ENCODE data around the gene TRAPPC10. TPM values are rescaled to one million over a fixed set of nuclear protein-coding genes. Genes with fewer than 3 reads are reported as not detected.
"Not testable (repeated sequence)": the region's sequence is repeated elsewhere in the genome, so short reads cannot be mapped to it uniquely, and the experiment has no call there.

The TRAPPC10 gene
- total and polyA plus RNA-seq, 2 of the 8 experiments (the other 6 are each of a cell fraction or from before 2014, with no cell fraction given): 18.5 to 29.8 TPM

DNA sequence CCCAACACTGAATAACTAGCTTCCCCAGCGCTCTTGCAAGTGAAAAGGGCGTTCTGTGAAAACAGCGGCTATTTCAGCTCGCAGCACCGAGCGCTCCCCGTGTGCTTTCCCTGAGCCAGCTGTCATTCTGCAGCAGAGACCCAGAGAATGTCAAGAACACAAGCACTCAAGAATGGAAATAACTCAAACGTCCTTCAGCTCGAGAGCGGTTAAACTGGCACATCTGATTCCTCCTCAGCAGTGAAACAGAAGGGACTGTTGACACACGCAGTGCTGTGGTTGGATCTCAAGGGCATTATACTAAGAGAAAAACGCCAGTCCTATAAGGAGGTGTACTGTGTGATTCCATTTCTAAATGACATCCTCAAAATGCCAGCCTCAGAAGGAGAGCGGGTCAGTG, 86.9 kb downstream of the TRAPPC10 start:
- H2AFZ ChIP-seq (ENCODE audit: low read length); H2BK5ac ChIP-seq (ENCODE audit: low read depth, low read length); H2BK20ac ChIP-seq (ENCODE audit: low read length); H4K8ac ChIP-seq (ENCODE audit: extremely low read depth, insufficient read depth, low read length); H3K4me2 ChIP-seq (ENCODE audit: insufficient read depth in 1 of 2, low read depth in 2 of 2, low read length in 2 of 2); FAIRE-seq; CTCF ChIA-PET (ENCODE audit: partially characterized antibody); H3K18ac ChIP-seq (ENCODE audit: extremely low read depth, low read length); H2AK5ac ChIP-seq (ENCODE audit: low read depth, low read length); H3K79me1 ChIP-seq (ENCODE audit: low read depth, low read length); H3K9ac ChIP-seq (replicated peaks in 1 of 4; ENCODE audit: extremely low read depth in 1 of 4, low read depth in 3 of 4, low read length in 3 of 4); H3K56ac ChIP-seq (replicated peaks; ENCODE audit: insufficient read length, low read depth, low read length); H3K4me1 ChIP-seq (replicated peaks in 1 of 4; ENCODE audit: control insufficient read depth in 3 of 4, insufficient read depth in 4 of 4, low read length in 3 of 4); H4K91ac ChIP-seq (replicated peaks; ENCODE audit: insufficient read length, low read length); H2BK120ac ChIP-seq (replicated peaks; ENCODE audit: low read depth, low read length); H3K27ac ChIP-seq (ENCODE audit: low read depth, low read length); H3K14ac ChIP-seq (ENCODE audit: insufficient read length); H4K20me1 ChIP-seq (replicated peaks in 1 of 2; ENCODE audit: control insufficient read depth in 1 of 2, insufficient read depth in 2 of 2, low read length in 2 of 2); H2BK12ac ChIP-seq (ENCODE audit: low read depth, low read length); H3K27me3 ChIP-seq (replicated peaks in 1 of 4; ENCODE audit: control insufficient read depth in 3 of 4, extremely low read depth in 1 of 4, insufficient read depth in 3 of 4, low read length in 3 of 4); H3K79me2 ChIP-seq (ENCODE audit: control insufficient read depth in 1 of 2, insufficient read depth in 2 of 2, low read length in 2 of 2); H3K4me3 ChIP-seq (ENCODE audit: extremely low read depth in 1 of 4, insufficient read depth in 2 of 4, low read depth in 3 of 4, low read length in 4 of 4); H3K9me3 ChIP-seq (ENCODE audit: insufficient read depth in 2 of 2, low read depth in 1 of 2, low read length in 1 of 2); POLR2A ChIA-PET (ENCODE audit: partially characterized antibody); H2BK15ac ChIP-seq (ENCODE audit: low read length); H3K4ac ChIP-seq (replicated peaks; ENCODE audit: insufficient read length, low read depth, low read length); H4K5ac ChIP-seq (ENCODE audit: insufficient read length, low read depth, low read length); DNase-seq (ENCODE audit: low read depth in 1 of 2, low spot score in 2 of 2); H3K36me3 ChIP-seq (ENCODE audit: control insufficient read depth in 2 of 4, insufficient read depth in 4 of 4, low read length in 3 of 4); H3K23ac ChIP-seq (ENCODE audit: insufficient read length); H3K23me2 ChIP-seq (ENCODE audit: low read depth, low read length): not testable (repeated sequence)
- WGBS, 2 experiments (ENCODE audit: extremely low coverage in 1 of 2, insufficient coverage in 1 of 2, insufficient read length in 1 of 2, insufficient replicate concordance in 2 of 2, low coverage in 1 of 2, low lambda C conversion rate in 2 of 2, missing lambda C conversion rate in 1 of 2): no CpG with 5 or more reads among the region's 13 CpGs

- H3K27me3 ChIP-seq (replicated peaks in 1 of 4; ENCODE audit: control insufficient read depth in 3 of 4, extremely low read depth in 1 of 4, insufficient read depth in 3 of 4, low read length in 3 of 4); CTCF ChIA-PET (ENCODE audit: partially characterized antibody); H4K20me1 ChIP-seq (replicated peaks in 1 of 2; ENCODE audit: control insufficient read depth in 1 of 2, insufficient read depth in 2 of 2, low read length in 2 of 2); H2AFZ ChIP-seq (ENCODE audit: low read length); H3K79me2 ChIP-seq (ENCODE audit: control insufficient read depth in 1 of 2, insufficient read depth in 2 of 2, low read length in 2 of 2); H3K79me1 ChIP-seq (ENCODE audit: low read depth, low read length); H3K9me3 ChIP-seq (ENCODE audit: insufficient read depth in 2 of 2, low read depth in 1 of 2, low read length in 1 of 2); H3K4me1 ChIP-seq (replicated peaks in 1 of 4; ENCODE audit: control insufficient read depth in 3 of 4, insufficient read depth in 4 of 4, low read length in 3 of 4); POLR2A ChIA-PET (ENCODE audit: partially characterized antibody); H2BK120ac ChIP-seq (replicated peaks; ENCODE audit: low read depth, low read length); H3K4me2 ChIP-seq (ENCODE audit: insufficient read depth in 1 of 2, low read depth in 2 of 2, low read length in 2 of 2); FAIRE-seq; H4K91ac ChIP-seq (replicated peaks; ENCODE audit: insufficient read length, low read length); H3K23me2 ChIP-seq (ENCODE audit: low read depth, low read length); H3K9ac ChIP-seq (replicated peaks in 1 of 4; ENCODE audit: extremely low read depth in 1 of 4, low read depth in 3 of 4, low read length in 3 of 4); H2BK20ac ChIP-seq (ENCODE audit: low read length); H2AK5ac ChIP-seq (ENCODE audit: low read depth, low read length); H4K5ac ChIP-seq (ENCODE audit: insufficient read length, low read depth, low read length); H2BK12ac ChIP-seq (ENCODE audit: low read depth, low read length); H3K36me3 ChIP-seq (ENCODE audit: control insufficient read depth in 2 of 4, insufficient read depth in 4 of 4, low read length in 3 of 4); H3K27ac ChIP-seq (ENCODE audit: low read depth, low read length); H4K8ac ChIP-seq (ENCODE audit: extremely low read depth, insufficient read depth, low read length); H2BK15ac ChIP-seq (ENCODE audit: low read length); H3K4ac ChIP-seq (replicated peaks; ENCODE audit: insufficient read length, low read depth, low read length); H3K14ac ChIP-seq (ENCODE audit: insufficient read length); H3K23ac ChIP-seq (ENCODE audit: insufficient read length); H3K56ac ChIP-seq (replicated peaks; ENCODE audit: insufficient read length, low read depth, low read length); H2BK5ac ChIP-seq (ENCODE audit: low read depth, low read length); H3K18ac ChIP-seq (ENCODE audit: extremely low read depth, low read length): not testable (repeated sequence)
- WGBS, 2 experiments (ENCODE audit: extremely low coverage in 1 of 2, insufficient coverage in 1 of 2, insufficient read length in 1 of 2, insufficient replicate concordance in 2 of 2, low coverage in 1 of 2, low lambda C conversion rate in 2 of 2, missing lambda C conversion rate in 1 of 2): no CpG with 5 or more reads among the region's 66 CpGs
- H3K4me3 ChIP-seq (ENCODE audit: extremely low read depth in 1 of 4, insufficient read depth in 2 of 4, low read depth in 3 of 4, low read length in 4 of 4): peak within 1 kb of the TSS in 2 of 4 experiments; percentile 15 to 45; a peak in 2 of 8 replicates
- DNase-seq (ENCODE audit: low read depth in 1 of 2, low spot score in 2 of 2): peak in 1 of 2 experiments; percentile 45
Measured at GRCh38 chr21:44107026-44107501, 95.0 kb downstream of the TRAPPC10 start, which contains the start of gene PWP2. Gene PWP2, plus strand, starts transcription at chr21:44107399. Its CDS starts 18 bp downstream, at chr21:44107417.
